HepG2 (cell line): Measurements from ENCODE around the gene LAMB4. TPM values are rescaled to one million over a fixed set of nuclear protein-coding genes. Genes with fewer than 3 reads are reported as not detected.

Experiments used
- AHDC1 ChIP-seq: sonication (generic); formaldehyde crosslinking; IDR thresholded peaks from 2 replicates; pipeline ENCODE4 v1.5.1; 2020; ENCODE audit warnings: mild to moderate bottlenecking, missing genetic modification reagents, borderline replicate concordance
- ATF7-NPFF ChIP-seq: sonication (generic); formaldehyde crosslinking; IDR thresholded peaks from 2 replicates; pipeline ENCODE4 v1.8.1; 2023; ENCODE audit warnings: mild to moderate bottlenecking, low read depth, missing genetic modification reagents, moderate library complexity
- HDAC1 ChIP-seq: sonication (generic); formaldehyde crosslinking; IDR thresholded peaks from 2 replicates; pipeline ENCODE4 v1.5.1; 2020; ENCODE audit warnings: mild to moderate bottlenecking, missing genetic modification reagents
- HDAC2 ChIP-seq: sonication (generic); formaldehyde crosslinking; IDR thresholded peaks from 2 replicates; pipeline ENCODE4 v1.4.0; 2020; ENCODE audit warnings: missing genetic modification reagents
- ISL2 ChIP-seq: sonication (generic); formaldehyde crosslinking; IDR thresholded peaks from 2 replicates; pipeline ENCODE4 v1.5.0; 2020; ENCODE audit warnings: missing genetic modification reagents
- PAF1 ChIP-seq: IDR thresholded peaks from 2 replicates; pipeline ENCODE4 v1.6.1; 2016; ENCODE audit warnings: missing genetic modification reagents, missing compliant biosample characterization
- SP5 ChIP-seq: IDR thresholded peaks from 2 replicates; pipeline ENCODE4 v1.6.1; 2016; ENCODE audit warnings: low read depth, borderline replicate concordance
- STAT5B ChIP-seq: sonication (generic); formaldehyde crosslinking; IDR thresholded peaks from 2 replicates; pipeline ENCODE4 v1.4.0; 2020; ENCODE audit warnings: missing genetic modification reagents
- TEAD3 ChIP-seq: optimal IDR thresholded peaks from 2 replicates; pipeline ENCODE3; 2016; ENCODE audit warnings: borderline replicate concordance
- TFDP1 ChIP-seq: IDR thresholded peaks from 2 replicates; pipeline ENCODE4 v1.6.1; 2016; ENCODE audit warnings: missing compliant biosample characterization, missing genetic modification reagents, borderline replicate concordance
- TIGD3 ChIP-seq: sonication (generic); formaldehyde crosslinking; IDR thresholded peaks from 2 replicates; pipeline ENCODE4 v1.5.1; 2020; ENCODE audit warnings: mild to moderate bottlenecking, missing genetic modification reagents, borderline replicate concordance
- WIZ ChIP-seq: sonication (generic); formaldehyde crosslinking; IDR thresholded peaks from 2 replicates; pipeline ENCODE4 v1.5.1; 2020; ENCODE audit warnings: mild to moderate bottlenecking, missing genetic modification reagents
- ZFP36L2 ChIP-seq: sonication (generic); formaldehyde crosslinking; IDR thresholded peaks from 2 replicates; pipeline ENCODE4 v1.4.0; 2020; ENCODE audit warnings: missing genetic modification reagents
- ZNF629 ChIP-seq: sonication (generic); formaldehyde crosslinking; conservative IDR thresholded peaks from 2 replicates; pipeline ENCODE4 v1.5.0; 2020; ENCODE audit warnings: missing genetic modification reagents
- ZUFSP ChIP-seq: sonication (generic); formaldehyde crosslinking; IDR thresholded peaks from 2 replicates; pipeline ENCODE4 v1.9.0; 2021; ENCODE audit warnings: missing genetic modification reagents, mild to moderate bottlenecking, borderline replicate concordance
- polyA plus RNA-seq, 8 experiments: library from polyadenylated mRNA; depleted of rRNA in 3 of 8; stranded (reverse) in 7 of 8; unstranded in 1 of 8; fragments of >200 nt; fragmentation: Illumina TruSeq in 4 of 8; extraction: Trizol in 4 of 8; gene quantifications; 2 replicates each; pipeline versions ENCODE4 v1.2.1 to v1.2.3, GENCODE V29; 2011 to 2016; ENCODE audit warnings: low read depth in 4 of 8, missing spikeins in 1 of 8, mixed read lengths in 1 of 8; ENCODE audit not compliant: insufficient read depth in 1 of 8
- total RNA-seq, 5 experiments: library from RNA; depleted of rRNA; stranded (reverse); fragments of >200 nt; fragmentation: Illumina TruSeq; extraction: Trizol; gene quantifications; 2 replicates each; pipeline ENCODE4 v1.2.3, GENCODE V29; 2016; ENCODE audit warnings: low read depth in 1 of 5
- TF ChIP-seq, protein P1 (sequence below): IDR thresholded peaks from 2 replicates; pipeline ENCODE4 v1.6.1; 2018; ENCODE audit warnings: missing genetic modification reagents

The LAMB4 gene
- total and polyA plus RNA-seq, 2 of the 13 experiments (the other 11 are each of a cell fraction or from before 2014, with no cell fraction given): 0.05 TPM; not detected in 1

DNA sequence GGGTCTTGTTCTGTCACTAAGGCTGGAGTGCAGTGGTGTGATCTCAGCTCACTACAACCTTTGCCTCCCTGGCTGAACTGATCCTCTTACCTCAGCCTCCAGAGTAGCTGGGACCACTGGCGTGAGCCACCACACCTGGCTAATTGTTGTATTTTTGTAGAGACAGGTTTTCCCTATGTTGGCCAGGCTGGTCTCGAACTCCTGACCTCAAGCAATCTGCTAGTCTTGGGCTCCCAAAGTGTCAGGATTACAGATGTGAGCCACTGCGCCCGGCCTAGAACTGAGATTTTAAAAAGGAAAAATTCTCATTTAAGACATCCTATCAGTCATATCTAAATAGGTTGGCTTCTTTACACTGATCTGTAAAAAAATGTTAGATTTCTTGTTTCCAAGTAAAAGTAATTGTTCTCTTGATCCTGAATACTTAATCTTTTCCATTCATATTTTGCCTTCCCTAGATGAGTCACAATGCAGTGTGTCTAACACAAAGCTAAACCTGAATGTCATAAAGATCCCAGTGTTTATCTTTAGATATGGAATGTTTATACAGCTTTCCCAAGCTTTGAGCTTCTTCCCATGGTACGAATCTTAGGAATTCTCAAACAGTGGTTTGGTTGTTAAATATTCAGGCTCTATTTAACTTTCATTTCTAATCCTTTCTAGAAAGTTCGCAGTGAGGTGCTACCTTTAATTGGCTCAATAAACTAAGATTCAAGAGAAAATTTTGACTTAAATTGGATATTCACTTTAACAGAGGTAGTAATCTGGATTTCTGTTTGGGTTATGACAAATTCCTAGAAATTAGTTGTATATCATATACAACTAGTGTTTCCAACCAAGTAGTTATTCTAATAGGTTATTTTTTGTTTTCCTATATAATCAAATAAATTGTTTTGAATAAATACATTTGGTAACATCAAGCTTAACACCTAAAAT lies 115.1 kb downstream of the LAMB4 start (continued):
- peak; percentile 91; the same call in 1 of the 2 replicates for TF ChIP-seq AHDC1 (CRISPR knock-in tag)
- no peak for TF ChIP-seq WIZ
- TF ChIP-seq ISL2: peak; percentile 93
- TF ChIP-seq ZFP36L2 (CRISPR knock-in tag): no peak
- peak; percentile 87 for TF ChIP-seq TEAD3 (CRISPR knock-in tag)
- no peak for TF ChIP-seq STAT5B
- no peak for TF ChIP-seq ATF7-NPFF
- peak; percentile 13; the same call in 1 of the 2 replicates for TF ChIP-seq SP5 (CRISPR knock-in tag)
- TF ChIP-seq TFDP1 (CRISPR knock-in tag): no peak
- peak; percentile 63 for TF ChIP-seq HDAC1 (CRISPR knock-in tag)
- TF ChIP-seq TIGD3 (CRISPR knock-in tag): no peak
- TF ChIP-seq HDAC2 (CRISPR knock-in tag): peak; percentile 83
- TF ChIP-seq ZNF629: no peak
- TF ChIP-seq, protein P1, sequence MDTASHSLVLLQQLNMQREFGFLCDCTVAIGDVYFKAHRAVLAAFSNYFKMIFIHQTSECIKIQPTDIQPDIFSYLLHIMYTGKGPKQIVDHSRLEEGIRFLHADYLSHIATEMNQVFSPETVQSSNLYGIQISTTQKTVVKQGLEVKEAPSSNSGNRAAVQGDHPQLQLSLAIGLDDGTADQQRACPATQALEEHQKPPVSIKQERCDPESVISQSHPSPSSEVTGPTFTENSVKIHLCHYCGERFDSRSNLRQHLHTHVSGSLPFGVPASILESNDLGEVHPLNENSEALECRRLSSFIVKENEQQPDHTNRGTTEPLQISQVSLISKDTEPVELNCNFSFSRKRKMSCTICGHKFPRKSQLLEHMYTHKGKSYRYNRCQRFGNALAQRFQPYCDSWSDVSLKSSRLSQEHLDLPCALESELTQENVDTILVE (CRISPR knock-in tag): 0 out of 2 replicates have a peak, but pooled peaks have one; percentile 27
- no peak for TF ChIP-seq ZUFSP (CRISPR knock-in tag)
- no peak for TF ChIP-seq PAF1 (CRISPR knock-in tag)
